ENCODE data around the gene LRRC32. TPM values are rescaled to one million over a fixed set of nuclear protein-coding genes. Genes with fewer than 3 reads are reported as not detected.

LRRC32 gene
- total RNA-seq, 1 experiment from 2014 or later: not detected

DNA sequence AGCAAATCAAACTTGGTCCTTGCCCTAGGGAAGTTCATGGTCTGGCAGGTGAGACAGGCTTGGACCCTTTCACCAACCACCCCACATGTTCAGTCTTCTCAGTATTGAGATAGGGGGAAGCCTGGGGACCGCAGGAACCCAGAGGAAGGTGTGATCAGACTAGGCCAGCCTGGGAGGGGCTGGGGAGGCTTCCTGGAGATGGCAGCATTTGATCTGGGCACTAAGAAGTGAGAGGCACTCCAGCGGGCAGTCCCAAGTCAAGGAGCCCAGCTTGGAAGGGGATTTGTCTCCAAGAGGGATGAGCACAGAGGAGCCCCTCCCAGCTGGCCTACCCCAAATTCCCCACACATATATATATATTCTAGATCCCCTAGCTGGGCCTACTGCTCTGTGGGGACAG, 5.4 kb downstream of the LRRC32 start:
- H3K9me2 ChIP-seq (replicated peaks; ENCODE audit: low read length): no peaks in the 10 kb centered on the region
- H3K36me3 ChIP-seq (ENCODE audit: low read depth, low read length): no peaks in the 10 kb centered on the region
- H3K79me2 ChIP-seq (ENCODE audit: low read length): no peaks in the 10 kb centered on the region
- no peak overlapping the region for H3K27ac ChIP-seq (ENCODE audit: low read length)
- H3K4me2 ChIP-seq (ENCODE audit: low read length): no peak overlapping the region
- ChIA-PET CTCF (no interaction called here), POLR2A (ENCODE audit: unreplicated experiment) (no interaction called here)
- H3K4me3 ChIP-seq (ENCODE audit: low read length): no peak overlapping the region
- TF ChIP-seq EZH2phosphoT487 (IDR thresholded peaks at IDR 0.05; ENCODE audit: borderline replicate concordance, low read length) (no peak), EZH2 (IDR thresholded peaks at IDR 0.05; ENCODE audit: low read length, unreplicated experiment) (no peak)
- TF ChIP-seq, protein P1, sequence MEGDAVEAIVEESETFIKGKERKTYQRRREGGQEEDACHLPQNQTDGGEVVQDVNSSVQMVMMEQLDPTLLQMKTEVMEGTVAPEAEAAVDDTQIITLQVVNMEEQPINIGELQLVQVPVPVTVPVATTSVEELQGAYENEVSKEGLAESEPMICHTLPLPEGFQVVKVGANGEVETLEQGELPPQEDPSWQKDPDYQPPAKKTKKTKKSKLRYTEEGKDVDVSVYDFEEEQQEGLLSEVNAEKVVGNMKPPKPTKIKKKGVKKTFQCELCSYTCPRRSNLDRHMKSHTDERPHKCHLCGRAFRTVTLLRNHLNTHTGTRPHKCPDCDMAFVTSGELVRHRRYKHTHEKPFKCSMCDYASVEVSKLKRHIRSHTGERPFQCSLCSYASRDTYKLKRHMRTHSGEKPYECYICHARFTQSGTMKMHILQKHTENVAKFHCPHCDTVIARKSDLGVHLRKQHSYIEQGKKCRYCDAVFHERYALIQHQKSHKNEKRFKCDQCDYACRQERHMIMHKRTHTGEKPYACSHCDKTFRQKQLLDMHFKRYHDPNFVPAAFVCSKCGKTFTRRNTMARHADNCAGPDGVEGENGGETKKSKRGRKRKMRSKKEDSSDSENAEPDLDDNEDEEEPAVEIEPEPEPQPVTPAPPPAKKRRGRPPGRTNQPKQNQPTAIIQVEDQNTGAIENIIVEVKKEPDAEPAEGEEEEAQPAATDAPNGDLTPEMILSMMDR (conservative IDR thresholded peaks at IDR 0.05; ENCODE audit: low read depth, low read length): no peak
- ATAC-seq: no peak
- no peaks in the 10 kb centered on the region for H3K4me1 ChIP-seq (ENCODE audit: insufficient read depth, low read length)
- no TSS peak for BruUV-seq (replicated peaks)
- H4K20me1 ChIP-seq (ENCODE audit: low read length): no peaks in the 10 kb centered on the region
- no peak overlapping the region for H2AFZ ChIP-seq (ENCODE audit: low read length)
- H3K9ac ChIP-seq (ENCODE audit: low read length): no peak overlapping the region
- H3F3A ChIP-seq (ENCODE audit: low read length, unreplicated experiment): no peaks in the 10 kb centered on the region
- H3K27me3 ChIP-seq (ENCODE audit: low read length): peaks cover 13% of the 10 kb centered on the region
- no peaks in the 10 kb centered on the region for H3K9me3 ChIP-seq (ENCODE audit: low read length)
- no peak for DNase-seq
- intact Hi-C loops (cut with micrococcal nuclease): no loop called here

DNA sequence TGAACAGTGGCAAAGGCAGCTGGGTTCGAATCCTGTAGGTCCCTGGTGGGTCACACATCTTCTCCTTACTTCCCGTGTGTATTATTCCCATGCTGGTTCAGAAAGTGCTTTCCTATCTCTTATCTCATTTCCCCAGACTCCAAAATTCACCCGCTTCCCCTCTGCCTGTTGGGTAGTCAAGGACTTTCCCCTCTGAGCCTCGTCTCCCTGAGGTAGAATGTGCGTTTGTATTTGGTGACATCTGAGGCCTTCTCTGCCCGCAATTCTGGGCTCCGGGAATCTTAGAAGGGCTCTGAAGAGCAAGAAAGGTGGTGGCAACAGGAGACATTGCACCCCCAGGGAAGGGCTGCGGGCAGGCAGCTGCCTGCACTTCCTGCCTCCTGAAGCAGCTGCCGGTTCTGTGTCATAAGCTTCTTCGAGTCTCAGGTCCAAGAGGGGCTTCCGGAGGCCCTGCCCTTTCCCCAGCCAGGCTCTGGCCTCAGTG, 5.9 kb downstream of the LRRC32 start:
- Histone ChIP-seq H3K9me2 (replicated peaks; ENCODE audit: low read length) (no peaks in the 10 kb centered on the region), H3K4me3 (ENCODE audit: low read length) (no peak overlapping the region), H3F3A (ENCODE audit: low read length, unreplicated experiment) (no peaks in the 10 kb centered on the region), H3K27ac (ENCODE audit: low read length) (no peak overlapping the region), H3K79me2 (ENCODE audit: low read length) (no peaks in the 10 kb centered on the region), H2AFZ (ENCODE audit: low read length) (no peak overlapping the region), H3K36me3 (ENCODE audit: low read depth, low read length) (no peaks in the 10 kb centered on the region), H3K4me2 (ENCODE audit: low read length) (no peak overlapping the region), H3K9me3 (ENCODE audit: low read length) (no peaks in the 10 kb centered on the region), H3K27me3 (ENCODE audit: low read length) (peaks cover 7% of the 10 kb centered on the region), H3K4me1 (ENCODE audit: insufficient read depth, low read length) (no peaks in the 10 kb centered on the region), H4K20me1 (ENCODE audit: low read length) (no peaks in the 10 kb centered on the region), H3K9ac (ENCODE audit: low read length) (no peak overlapping the region)
- ChIA-PET CTCF (no interaction called here), POLR2A (ENCODE audit: unreplicated experiment) (no interaction called here)
- ATAC-seq (no peak), DNase-seq (no peak)
- no peak for TF ChIP-seq EZH2 (IDR thresholded peaks at IDR 0.05; ENCODE audit: low read length, unreplicated experiment)
- TF ChIP-seq, protein P1 (conservative IDR thresholded peaks at IDR 0.05; ENCODE audit: low read depth, low read length): no peak
- TF ChIP-seq EZH2phosphoT487 (IDR thresholded peaks at IDR 0.05; ENCODE audit: borderline replicate concordance, low read length): no peak
- intact Hi-C loops (cut with micrococcal nuclease): no loop called here
- no TSS peak for BruUV-seq (replicated peaks)

DNA sequence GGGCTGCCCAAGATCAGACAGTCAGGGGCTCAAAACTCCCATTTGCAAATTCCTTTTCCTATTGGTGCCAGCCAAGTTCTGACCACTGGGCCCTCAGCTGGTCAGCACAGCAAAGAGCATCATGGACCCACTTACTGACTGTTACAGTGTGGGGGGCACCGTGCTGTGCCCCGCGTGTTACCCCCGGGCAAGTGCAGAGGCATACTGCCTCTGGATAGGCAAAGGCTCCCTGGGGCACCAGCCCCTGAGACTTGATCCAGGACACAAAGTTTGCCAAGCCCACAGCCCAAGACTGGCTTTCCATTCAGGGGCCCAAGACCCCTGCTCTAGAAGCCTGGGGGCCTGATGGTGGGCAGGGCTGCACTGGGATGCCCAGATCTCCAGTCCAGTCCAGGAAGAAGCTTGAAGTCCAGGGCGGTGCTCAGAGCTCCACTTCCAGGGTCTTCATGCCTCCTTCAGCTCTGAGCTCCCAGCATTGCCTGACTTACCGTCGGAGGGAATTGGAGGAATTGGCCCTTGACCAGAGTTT, 6.6 kb downstream of the LRRC32 start:
- Histone ChIP-seq H3K9me2 (replicated peaks; ENCODE audit: low read length) (no peaks in the 10 kb centered on the region), H3K4me3 (ENCODE audit: low read length) (no peak overlapping the region), H4K20me1 (ENCODE audit: low read length) (no peaks in the 10 kb centered on the region), H3K4me2 (ENCODE audit: low read length) (no peak overlapping the region), H3K4me1 (ENCODE audit: insufficient read depth, low read length) (no peaks in the 10 kb centered on the region), H3K9me3 (ENCODE audit: low read length) (no peaks in the 10 kb centered on the region), H3F3A (ENCODE audit: low read length, unreplicated experiment) (no peaks in the 10 kb centered on the region), H3K27me3 (ENCODE audit: low read length) (0 out of 2 replicates have a peak, but pooled peaks cover 2% of the 10 kb centered on the region), H3K27ac (ENCODE audit: low read length) (no peak overlapping the region), H3K36me3 (ENCODE audit: low read depth, low read length) (no peaks in the 10 kb centered on the region), H3K9ac (ENCODE audit: low read length) (no peak overlapping the region), H3K79me2 (ENCODE audit: low read length) (no peaks in the 10 kb centered on the region), H2AFZ (ENCODE audit: low read length) (no peak overlapping the region)
- DNase-seq (no peak), ATAC-seq (no peak)
- ChIA-PET POLR2A (ENCODE audit: unreplicated experiment) (no interaction called here), CTCF (no interaction called here)
- TF ChIP-seq, protein P1 (conservative IDR thresholded peaks at IDR 0.05; ENCODE audit: low read depth, low read length): no peak
- TF ChIP-seq EZH2 (IDR thresholded peaks at IDR 0.05; ENCODE audit: low read length, unreplicated experiment) (no peak), EZH2phosphoT487 (IDR thresholded peaks at IDR 0.05; ENCODE audit: borderline replicate concordance, low read length) (no peak)
- no TSS peak for BruUV-seq (replicated peaks)
- intact Hi-C loops (cut with micrococcal nuclease): no loop called here

Measured in PC-3 (cell line).